ENCODE measurements around the gene CHRNB1. TPM values are rescaled to one million over a fixed set of nuclear protein-coding genes. Genes with fewer than 3 reads are reported as not detected.

The CHRNB1 gene
- total and polyA plus RNA-seq, 2 of the 8 experiments (the other 6 are each of a cell fraction or from before 2014, with no cell fraction given), result 14.1 to 28.2 TPM

- TF ChIP-seq POLR2AphosphoS5 (IDR thresholded peaks at IDR 0.05; ENCODE audit: low read depth, low read length), result peak; percentile 100
- TF ChIP-seq CHD7 (IDR thresholded peaks at IDR 0.05; ENCODE audit: insufficient replicate concordance, low read length), result no peak
- TF ChIP-seq, protein P1, sequence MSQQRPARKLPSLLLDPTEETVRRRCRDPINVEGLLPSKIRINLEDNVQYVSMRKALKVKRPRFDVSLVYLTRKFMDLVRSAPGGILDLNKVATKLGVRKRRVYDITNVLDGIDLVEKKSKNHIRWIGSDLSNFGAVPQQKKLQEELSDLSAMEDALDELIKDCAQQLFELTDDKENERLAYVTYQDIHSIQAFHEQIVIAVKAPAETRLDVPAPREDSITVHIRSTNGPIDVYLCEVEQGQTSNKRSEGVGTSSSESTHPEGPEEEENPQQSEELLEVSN (IDR thresholded peaks at IDR 0.05), result no peak; the same call in 1 of the 2 replicates
- no peak for TF ChIP-seq SIX5 (IDR thresholded peaks at IDR 0.05; ENCODE audit: low read depth, low read length)
- TF ChIP-seq SIRT6 (IDR thresholded peaks at IDR 0.05; ENCODE audit: low read length), result no peak
- no peak; the same call in 1 of the 2 replicates for TF ChIP-seq TCF12 (IDR thresholded peaks at IDR 0.05; ENCODE audit: low read depth, low read length)
- TF ChIP-seq POLR2A (IDR thresholded peaks at IDR 0.05; ENCODE audit: control extremely low read depth in 1 of 2, low read depth in 2 of 2, low read length in 2 of 2), result peak; percentile 100
- no peak for TF ChIP-seq CEBPB (IDR thresholded peaks at IDR 0.05; ENCODE audit: low read depth, low read length)
- no peak for TF ChIP-seq SRF (IDR thresholded peaks at IDR 0.05; ENCODE audit: low read depth, low read length)
- no peak; the same call in 1 of the 2 replicates for TF ChIP-seq BRCA1 (IDR thresholded peaks at IDR 0.05; ENCODE audit: low read depth, low read length)
- TF ChIP-seq POU5F1 (IDR thresholded peaks at IDR 0.05; ENCODE audit: low read depth, low read length), result no peak
Measured at GRCh38 chr17:7484067-7484918, 39.4 kb downstream of the CHRNB1 start, which contains the start of gene POLR2A (continued).
